HEK293T (cell line): ENCODE measurements around the gene TMEM184C.

Source experiments
- CTCF ChIA-PET: fragments of 350-600 bp; formaldehyde crosslinking; extraction: SDS; loops from one replicate; lab custom pipeline; 2021; ENCODE audit warnings: antibody characterized with exemption, inconsistent platforms; lab: Yijun Ruan, JAX
- POLR2A ChIA-PET: fragments of 350-600 bp; formaldehyde crosslinking; extraction: SDS; loops from one replicate; lab custom pipeline; 2020; ENCODE audit warnings: antibody characterized with exemption, inconsistent platforms; lab: Yijun Ruan, JAX
- DNase-seq: peaks from one replicate; pipeline ENCODE4 v3.0.0; 2012; ENCODE audit warnings: mixed read lengths; ENCODE audit errors: extremely low spot score
- ARNT ChIP-seq: fragments of 450-650 bp; IDR thresholded peaks from 2 replicates; pipeline ENCODE4 v1.6.1; 2017; ENCODE audit warnings: mild to moderate bottlenecking
- BHLHE40 ChIP-seq: fragments of 450-650 bp; IDR thresholded peaks from 2 replicates; pipeline ENCODE4 v1.6.1; 2016; ENCODE audit warnings: mild to moderate bottlenecking, moderate library complexity, borderline replicate concordance
- CTBP1 ChIP-seq: fragments of 450-650 bp; IDR thresholded peaks from 2 replicates; pipeline ENCODE4 v1.6.1; 2016; ENCODE audit warnings: borderline replicate concordance
- ELF4 ChIP-seq: fragments of 450-650 bp; IDR thresholded peaks from 2 replicates; pipeline ENCODE4 v1.6.1; 2017; ENCODE audit warnings: antibody characterized with exemption
- FOXA1 ChIP-seq: fragments of 450-650 bp; IDR thresholded peaks from 2 replicates; pipeline ENCODE4 v1.6.1; 2016; ENCODE audit warnings: mild to moderate bottlenecking
- FOXK2 ChIP-seq: fragments of 450-650 bp; IDR thresholded peaks from 2 replicates; pipeline ENCODE4 v1.6.1; 2016; ENCODE audit warnings: mild to moderate bottlenecking
- FOXM1 ChIP-seq: fragments of 450-650 bp; IDR thresholded peaks from 2 replicates; pipeline ENCODE4 v1.6.1; 2017; ENCODE audit warnings: mild to moderate bottlenecking, borderline replicate concordance
- HDGF ChIP-seq: fragments of 450-650 bp; IDR thresholded peaks from 2 replicates; pipeline ENCODE4 v1.6.1; 2017; ENCODE audit warnings: antibody characterized with exemption, borderline replicate concordance
- L3MBTL2 ChIP-seq: fragments of 450-650 bp; conservative IDR thresholded peaks from 2 replicates; pipeline ENCODE4 v1.6.1; 2016; ENCODE audit warnings: mild to moderate bottlenecking
- LEF1 ChIP-seq: fragments of 450-650 bp; IDR thresholded peaks from 2 replicates; pipeline ENCODE4 v1.6.1; 2017; ENCODE audit warnings: mild to moderate bottlenecking, borderline replicate concordance
- NFRKB ChIP-seq: fragments of 450-650 bp; IDR thresholded peaks from 2 replicates; pipeline ENCODE4 v1.6.1; 2016; ENCODE audit warnings: mild to moderate bottlenecking, moderate library complexity
- SP1 ChIP-seq: fragments of 450-650 bp; IDR thresholded peaks from 2 replicates; pipeline ENCODE4 v1.6.1; 2017
- SUZ12 ChIP-seq: fragments of 450-650 bp; IDR thresholded peaks from 2 replicates; pipeline ENCODE4 v1.6.1; 2016; ENCODE audit warnings: mild to moderate bottlenecking
- TARDBP ChIP-seq: fragments of 450-650 bp; IDR thresholded peaks from 2 replicates; pipeline ENCODE4 v1.6.1; 2016
- ZNF384 ChIP-seq: fragments of 450-650 bp; IDR thresholded peaks from 2 replicates; pipeline ENCODE4 v1.6.1; 2016
- TF ChIP-seq, protein P1 (sequence below): fragments of 450-650 bp; IDR thresholded peaks from 2 replicates; pipeline ENCODE4 v1.6.1; 2016

The TMEM184C gene

DNA sequence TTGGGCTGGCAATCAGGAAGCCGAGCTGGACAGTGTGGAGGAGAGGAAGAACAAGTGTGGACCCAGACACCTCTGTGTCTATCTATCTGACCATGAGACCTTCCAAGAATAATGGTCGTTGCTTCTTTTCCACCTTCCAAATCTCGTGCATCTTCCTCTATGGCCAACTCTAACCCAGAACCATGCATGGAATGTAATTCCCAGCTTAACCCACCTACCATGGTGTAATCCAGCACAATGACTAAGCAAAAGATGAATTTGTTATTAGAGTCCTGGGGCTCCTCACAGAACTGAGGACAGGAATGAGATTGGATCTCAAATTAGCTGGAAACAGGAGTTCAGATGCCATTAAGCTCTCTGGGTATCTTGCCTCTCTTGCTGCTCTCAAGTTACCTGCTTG, 17.4 kb upstream of the TMEM184C start:
- DNase-seq: no peak
- ChIA-PET CTCF (interaction anchor here (0.9 to 3.5 kb wide), 2 partner anchors 10 to 267 kb away, joined by 3 to 19 read pairs; no protein-coding TSS in a partner anchor), POLR2A (interaction anchor here (0.5 to 1.6 kb wide), 3 partner anchors 16 to 84 kb away, joined by 3 to 4 read pairs (median 3); partner anchors contain the start of genes PRMT9 and TMEM184C)
- TF ChIP-seq HDGF: no peak
- TF ChIP-seq, protein P1, sequence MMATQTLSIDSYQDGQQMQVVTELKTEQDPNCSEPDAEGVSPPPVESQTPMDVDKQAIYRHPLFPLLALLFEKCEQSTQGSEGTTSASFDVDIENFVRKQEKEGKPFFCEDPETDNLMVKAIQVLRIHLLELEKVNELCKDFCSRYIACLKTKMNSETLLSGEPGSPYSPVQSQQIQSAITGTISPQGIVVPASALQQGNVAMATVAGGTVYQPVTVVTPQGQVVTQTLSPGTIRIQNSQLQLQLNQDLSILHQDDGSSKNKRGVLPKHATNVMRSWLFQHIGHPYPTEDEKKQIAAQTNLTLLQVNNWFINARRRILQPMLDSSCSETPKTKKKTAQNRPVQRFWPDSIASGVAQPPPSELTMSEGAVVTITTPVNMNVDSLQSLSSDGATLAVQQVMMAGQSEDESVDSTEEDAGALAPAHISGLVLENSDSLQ: no peak
- no peak for TF ChIP-seq FOXA1
- no peak for TF ChIP-seq BHLHE40
- TF ChIP-seq ZNF384: no peak
- no peak for TF ChIP-seq FOXM1
- TF ChIP-seq ARNT: no peak
- no peak for TF ChIP-seq LEF1
- TF ChIP-seq SUZ12: no peak
- TF ChIP-seq FOXK2: no peak
- no peak for TF ChIP-seq L3MBTL2
- TF ChIP-seq ELF4: no peak
- TF ChIP-seq TARDBP: no peak
- TF ChIP-seq CTBP1: no peak
- no peak for TF ChIP-seq SP1
- no peak for TF ChIP-seq NFRKB

DNA sequence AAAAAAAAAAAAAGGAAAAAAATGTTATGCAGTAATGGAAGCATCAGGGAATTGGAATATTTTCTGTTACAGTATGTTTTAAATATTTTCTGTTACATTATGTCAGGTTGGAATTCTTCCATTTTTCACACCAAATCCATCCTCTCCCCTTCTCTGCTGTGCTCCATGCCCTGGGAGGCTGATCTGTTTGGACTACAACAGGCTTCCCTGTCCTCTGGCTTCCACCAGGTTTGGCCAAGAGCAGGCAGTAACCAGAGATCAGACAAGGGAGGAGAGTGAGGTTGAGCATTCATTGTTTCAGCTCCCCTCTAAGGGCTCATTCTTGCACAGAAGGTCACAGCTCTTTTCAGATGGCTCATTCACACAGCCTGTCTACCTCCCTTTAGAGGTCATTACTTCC, 11.7 kb upstream of the TMEM184C start:
- ChIA-PET POLR2A (interaction anchor here (2.5 kb wide), 1 partner anchor 11 kb away, joined by 15 read pairs; the partner anchor contains the start of gene TMEM184C), CTCF (interaction anchor here (1.4 kb wide), 1 partner anchor 12 kb away, joined by 3 read pairs; the partner anchor contains the start of gene TMEM184C)
- DNase-seq: no peak
- TF ChIP-seq L3MBTL2: no peak
- TF ChIP-seq HDGF: no peak
- TF ChIP-seq, protein P1: no peak
- TF ChIP-seq ARNT: no peak
- TF ChIP-seq FOXA1: no peak

DNA sequence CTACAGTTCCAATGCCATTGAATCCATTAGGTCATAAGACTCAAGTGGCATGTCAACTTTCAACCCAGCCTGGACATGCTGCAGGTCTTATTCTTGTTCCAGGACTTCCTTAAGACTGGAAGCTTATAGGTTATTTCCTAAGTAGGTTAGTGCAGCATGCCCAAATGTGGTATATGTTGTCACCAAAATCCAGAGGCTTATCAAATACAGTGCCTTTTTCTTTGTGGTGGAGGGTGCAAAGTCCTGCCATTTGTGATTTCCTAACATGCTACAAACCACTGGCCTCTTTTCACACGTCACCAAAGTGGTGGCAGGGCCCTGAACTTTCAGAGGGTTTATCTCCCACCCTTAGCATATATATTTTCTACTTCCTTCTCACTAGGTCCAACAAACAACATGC, 9.7 kb upstream of the TMEM184C start:
- ChIA-PET POLR2A (interaction anchor here (1.0 to 1.4 kb wide), 2 partner anchors 9 to 10 kb away, joined by 3 to 4 read pairs; partner anchors contain the start of gene TMEM184C), CTCF (interaction anchor here (1.3 kb wide), 2 partner anchors 9 to 260 kb away, joined by 3 read pairs; no protein-coding TSS in a partner anchor)
- TF ChIP-seq FOXM1: no peak
- TF ChIP-seq NFRKB: no peak
- TF ChIP-seq, protein P1: no peak
- no peak for TF ChIP-seq BHLHE40
- TF ChIP-seq FOXA1: no peak
- TF ChIP-seq ARNT: no peak
- TF ChIP-seq ELF4: no peak
- TF ChIP-seq CTBP1: no peak
- no peak for TF ChIP-seq LEF1
- no peak for TF ChIP-seq FOXK2
- TF ChIP-seq HDGF: no peak
- no peak for TF ChIP-seq TARDBP
- no peak for TF ChIP-seq ZNF384
- no peak for TF ChIP-seq SP1
- no peak for TF ChIP-seq SUZ12
- TF ChIP-seq L3MBTL2: no peak
- DNase-seq: no peak

DNA sequence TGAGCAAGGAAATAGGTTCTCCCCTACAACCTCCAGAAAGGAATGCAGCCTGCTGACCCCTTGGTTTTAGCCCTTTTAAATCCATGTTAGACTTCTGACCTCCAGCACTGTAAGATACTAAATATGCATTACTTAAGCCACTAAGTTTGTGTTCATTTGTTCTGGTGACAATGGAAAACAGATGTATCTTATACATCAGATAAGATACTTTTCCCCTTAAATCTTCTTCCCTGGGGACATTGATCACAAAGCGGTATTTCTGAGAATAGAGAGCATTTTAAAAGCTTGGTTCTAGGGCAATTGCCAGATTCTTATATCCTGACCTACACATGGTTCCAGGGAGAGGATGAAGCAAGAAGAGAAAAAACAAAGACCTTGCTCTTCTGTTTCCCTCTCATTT, 6.5 kb upstream of the TMEM184C start:
- DNase-seq: no peak
- ChIA-PET CTCF (no interaction called here), POLR2A (no interaction called here)
- TF ChIP-seq HDGF (no peak), ZNF384 (no peak), FOXK2 (no peak), ELF4 (no peak), CTBP1 (no peak), SP1 (no peak), LEF1 (no peak), L3MBTL2 (no peak), ARNT (no peak), TARDBP (no peak), BHLHE40 (no peak), NFRKB (no peak), FOXM1 (no peak), SUZ12 (no peak), FOXA1 (no peak)
- TF ChIP-seq, protein P1: no peak

DNA sequence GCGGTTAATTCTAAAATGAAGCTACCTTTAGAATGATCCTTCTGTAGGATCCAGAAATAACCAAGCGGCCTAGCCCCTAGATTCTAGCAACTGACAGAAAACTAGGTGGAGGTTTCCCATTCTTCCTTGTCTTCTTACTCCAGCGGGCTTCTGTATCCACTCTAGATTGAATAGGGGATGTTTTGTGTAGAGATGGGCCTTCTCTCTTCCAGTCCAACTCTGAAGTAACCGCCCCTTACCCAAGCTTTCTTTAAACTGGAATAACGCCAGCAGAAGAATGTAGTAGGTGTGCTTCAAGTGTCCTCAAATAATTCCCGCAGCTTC, 386 bp upstream of the TMEM184C start:
- DNase-seq: no peak
- ChIA-PET POLR2A (interaction anchor here (0.5 to 3.6 kb wide), 26 partner anchors 9 to 671 kb away, joined by 3 to 42 read pairs (median 4); partner anchors contain the start of genes ARHGAP10, PRMT9 and TTC29), CTCF (interaction anchor here (0.7 to 2.6 kb wide), 8 partner anchors 12 to 598 kb away, joined by 3 to 23 read pairs (median 3); partner anchors contain the start of gene PRMT9)
- TF ChIP-seq L3MBTL2: no peak
- TF ChIP-seq BHLHE40: no peak
- no peak for TF ChIP-seq ARNT
- TF ChIP-seq FOXM1: no peak
- TF ChIP-seq FOXK2: no peak
- no peak for TF ChIP-seq SUZ12
- no peak for TF ChIP-seq ZNF384
- TF ChIP-seq TARDBP: no peak
- no peak for TF ChIP-seq HDGF
- TF ChIP-seq NFRKB: no peak
- no peak for TF ChIP-seq ELF4
- no peak for TF ChIP-seq LEF1
- no peak for TF ChIP-seq SP1
- TF ChIP-seq, protein P1: no peak
